ENCODE data around the gene SPR.

DNA sequence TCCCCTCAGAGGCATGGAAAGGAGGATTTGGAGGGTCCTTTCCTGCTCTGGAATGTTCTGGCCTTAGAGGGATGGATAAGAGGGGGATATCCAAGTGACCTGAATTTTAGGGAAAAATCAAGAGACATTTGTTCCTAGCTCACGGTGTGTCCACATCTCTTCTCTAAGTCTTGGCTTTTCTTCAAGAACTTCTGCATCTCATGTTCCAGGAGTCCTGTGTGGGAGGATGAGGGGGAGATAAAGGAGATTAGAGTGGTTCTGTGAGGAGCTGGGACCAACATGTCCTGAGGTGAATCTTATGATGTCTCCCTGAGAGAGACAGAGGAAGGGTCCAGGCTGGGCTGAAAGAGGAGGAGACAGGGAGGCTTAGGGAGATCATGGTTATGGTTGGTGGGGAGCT lies 41.8 kb downstream of the SPR start:
- no peak for TF ChIP-seq POLR2A (IDR thresholded peaks at IDR 0.05; ENCODE audit: low read length)
- no peak for TF ChIP-seq GATA1 (IDR thresholded peaks at IDR 0.05; ENCODE audit: low read depth, low read length)

Data from erythroblast (primary cell).